ENCODE measurements around the gene AFAP1L1.

The AFAP1L1 gene

GRCh38 chr5:149366169-149366729, 94.6 kb downstream of the AFAP1L1 start:
- Histone ChIP-seq H3K27ac (ENCODE audit: low read depth, low read length) (no peak overlapping the region), H3K4me1 (ENCODE audit: control insufficient read depth, insufficient read depth, low read length) (peaks cover 6% of the 10 kb centered on the region), H3K36me3 (ENCODE audit: control insufficient read depth, insufficient read depth, low read length) (no peaks in the 10 kb centered on the region), H3K9ac (ENCODE audit: low read length) (no peak overlapping the region), H3K4me3 (ENCODE audit: low read length) (no peak overlapping the region), H3K27me3 (ENCODE audit: control insufficient read depth, insufficient read depth, low read length) (no peaks in the 10 kb centered on the region)

DNA sequence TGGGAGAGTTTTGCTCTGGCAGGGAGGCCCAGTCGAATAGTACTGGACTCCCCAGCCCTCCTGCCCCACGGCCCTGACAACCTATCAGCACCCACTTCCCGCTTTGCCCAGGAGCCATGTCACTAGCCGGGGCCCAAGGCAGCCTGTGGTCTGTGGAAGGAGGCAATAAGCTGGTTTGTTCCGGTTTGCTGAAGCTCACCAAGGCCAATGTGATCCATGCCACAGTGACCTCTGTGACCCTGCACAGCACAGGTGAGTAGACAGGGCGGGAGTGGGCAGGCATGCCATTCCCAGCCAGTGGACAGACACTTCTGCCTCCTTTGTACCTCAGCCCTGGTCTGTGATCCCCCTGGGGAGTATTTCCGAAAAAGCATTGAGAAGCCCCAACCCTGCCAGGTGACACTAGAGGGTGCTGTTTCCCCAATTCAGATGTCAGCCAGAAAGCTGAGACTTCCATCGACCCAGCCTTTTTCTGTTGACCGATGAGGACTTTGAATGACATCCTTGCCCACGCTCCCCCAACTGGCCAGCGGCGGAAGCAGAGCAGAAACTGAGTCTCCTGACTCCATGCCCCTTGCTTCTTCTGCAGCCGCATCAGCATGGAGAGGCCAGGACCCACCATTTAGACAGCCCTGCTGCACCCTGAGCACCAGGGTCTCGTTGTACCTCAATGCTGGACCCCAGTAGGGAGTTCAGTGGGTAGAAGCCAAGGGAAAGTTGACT, 95.8 kb downstream of the AFAP1L1 start:
- no peak overlapping the region for H3K9ac ChIP-seq (ENCODE audit: low read length)
- H3K27me3 ChIP-seq (ENCODE audit: control insufficient read depth, insufficient read depth, low read length): no peaks in the 10 kb centered on the region
- peaks cover 14% of the 10 kb centered on the region for H3K4me1 ChIP-seq (ENCODE audit: control insufficient read depth, insufficient read depth, low read length)
- H3K27ac ChIP-seq (ENCODE audit: low read depth, low read length): peak overlapping the region; percentile 70
- H3K36me3 ChIP-seq (ENCODE audit: control insufficient read depth, insufficient read depth, low read length): no peaks in the 10 kb centered on the region
- H3K4me3 ChIP-seq (ENCODE audit: low read length): no peak overlapping the region

DNA sequence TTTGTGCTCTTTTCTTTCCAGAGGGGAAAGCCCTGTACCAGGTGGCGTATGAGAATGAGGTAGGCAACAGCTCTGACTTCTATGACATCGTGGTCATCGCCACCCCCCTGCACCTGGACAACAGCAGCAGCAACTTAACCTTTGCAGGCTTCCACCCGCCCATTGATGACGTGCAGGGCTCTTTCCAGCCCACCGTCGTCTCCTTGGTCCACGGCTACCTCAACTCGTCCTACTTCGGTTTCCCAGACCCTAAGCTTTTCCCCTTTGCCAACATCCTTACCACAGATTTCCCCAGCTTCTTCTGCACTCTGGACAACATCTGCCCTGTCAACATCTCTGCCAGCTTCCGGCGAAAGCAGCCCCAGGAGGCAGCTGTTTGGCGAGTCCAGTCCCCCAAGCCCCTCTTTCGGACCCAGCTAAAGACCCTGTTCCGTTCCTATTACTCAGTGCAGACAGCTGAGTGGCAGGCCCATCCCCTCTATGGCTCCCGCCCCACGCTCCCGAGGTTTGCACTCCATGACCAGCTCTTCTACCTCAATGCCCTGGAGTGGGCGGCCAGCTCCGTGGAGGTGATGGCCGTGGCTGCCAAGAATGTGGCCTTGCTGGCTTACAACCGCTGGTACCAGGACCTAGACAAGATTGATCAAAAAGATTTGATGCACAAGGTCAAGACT, 96.5 kb downstream of the AFAP1L1 start:
- H3K4me3 ChIP-seq (ENCODE audit: low read length): no peak overlapping the region
- H3K36me3 ChIP-seq (ENCODE audit: control insufficient read depth, insufficient read depth, low read length): no peaks in the 10 kb centered on the region
- H3K9ac ChIP-seq (ENCODE audit: low read length): no peak overlapping the region
- peak overlapping the region; percentile 42 for H3K27ac ChIP-seq (ENCODE audit: low read depth, low read length)
- H3K27me3 ChIP-seq (ENCODE audit: control insufficient read depth, insufficient read depth, low read length): no peaks in the 10 kb centered on the region
- peaks cover 14% of the 10 kb centered on the region for H3K4me1 ChIP-seq (ENCODE audit: control insufficient read depth, insufficient read depth, low read length)

GRCh38 chr5:149370878-149371277, 99.2 kb downstream of the AFAP1L1 start:
- Histone ChIP-seq H3K4me3 (ENCODE audit: low read length) (no peak overlapping the region), H3K27ac (ENCODE audit: low read depth, low read length) (no peak overlapping the region), H3K9ac (ENCODE audit: low read length) (no peak overlapping the region)

DNA sequence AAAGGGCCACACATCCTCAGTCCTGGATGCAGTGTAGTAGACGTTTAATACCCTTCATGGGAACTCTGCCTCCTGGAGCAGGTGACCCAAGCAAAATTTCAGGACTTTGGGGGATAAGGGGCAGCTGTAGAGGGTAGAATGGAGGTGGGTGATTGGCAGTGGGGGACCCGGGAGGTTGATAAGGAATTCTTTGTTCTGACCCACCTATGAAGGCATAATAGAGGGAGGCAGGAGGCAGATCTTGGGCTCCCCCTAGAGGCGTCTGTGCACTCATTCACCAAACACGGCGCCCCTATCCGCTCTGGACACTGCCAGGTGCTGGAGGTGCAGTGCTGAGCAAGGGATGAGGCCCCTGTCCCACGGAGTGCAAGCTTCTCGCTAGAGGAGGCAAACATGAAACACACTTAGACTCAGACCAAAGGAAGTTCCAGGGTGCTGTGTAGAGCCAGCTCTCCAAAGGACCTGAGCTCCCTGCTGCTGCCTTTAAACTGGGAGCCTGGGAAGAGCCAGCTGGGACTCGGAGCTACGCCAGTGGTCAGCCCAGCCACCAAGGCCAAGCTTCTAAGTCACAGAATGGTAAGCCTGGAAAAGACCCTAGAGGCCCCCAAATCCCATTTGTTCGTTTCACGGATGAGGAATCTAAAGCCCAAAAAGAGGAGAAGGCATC, 99.8 kb downstream of the AFAP1L1 start:
- Histone ChIP-seq H3K36me3 (ENCODE audit: control insufficient read depth, insufficient read depth, low read length) (no peaks in the 10 kb centered on the region), H3K4me3 (ENCODE audit: low read length) (no peak overlapping the region), H3K27me3 (ENCODE audit: control insufficient read depth, insufficient read depth, low read length) (no peaks in the 10 kb centered on the region), H3K27ac (ENCODE audit: low read depth, low read length) (peak overlapping the region; percentile 38), H3K4me1 (ENCODE audit: control insufficient read depth, insufficient read depth, low read length) (peaks cover 14% of the 10 kb centered on the region), H3K9ac (ENCODE audit: low read length) (no peak overlapping the region)

More at GRCh38 chr5:149370878-149371277, 99.2 kb downstream of the AFAP1L1 start:
- Histone ChIP-seq H3K27me3 (ENCODE audit: control insufficient read depth, insufficient read depth, low read length) (no peaks in the 10 kb centered on the region), H3K4me1 (ENCODE audit: control insufficient read depth, insufficient read depth, low read length) (peaks cover 14% of the 10 kb centered on the region), H3K36me3 (ENCODE audit: control insufficient read depth, insufficient read depth, low read length) (no peaks in the 10 kb centered on the region)

- Histone ChIP-seq H3K36me3 (ENCODE audit: control insufficient read depth, insufficient read depth, low read length) (no peaks in the 10 kb centered on the region), H3K9ac (ENCODE audit: low read length) (no peak overlapping the region), H3K27ac (ENCODE audit: low read depth, low read length) (peak overlapping the region; percentile 38), H3K4me1 (ENCODE audit: control insufficient read depth, insufficient read depth, low read length) (peaks cover 12% of the 10 kb centered on the region), H3K4me3 (ENCODE audit: low read length) (no peak overlapping the region), H3K27me3 (ENCODE audit: control insufficient read depth, insufficient read depth, low read length) (no peaks in the 10 kb centered on the region)
These were observed 100.6 kb downstream of the AFAP1L1 start for GRCh38 chr5:149372076-149372795.

- H3K27ac ChIP-seq (ENCODE audit: low read depth, low read length): peak overlapping the region; percentile 38
These were observed 101.3 kb downstream of the AFAP1L1 start for GRCh38 chr5:149372932-149373331.

GRCh38 chr5:149374303-149374702, 102.6 kb downstream of the AFAP1L1 start:
- H3K36me3 ChIP-seq (ENCODE audit: control insufficient read depth, insufficient read depth, low read length): no peaks in the 10 kb centered on the region
- H3K27me3 ChIP-seq (ENCODE audit: control insufficient read depth, insufficient read depth, low read length): no peaks in the 10 kb centered on the region
- peaks cover 18% of the 10 kb centered on the region for H3K4me1 ChIP-seq (ENCODE audit: control insufficient read depth, insufficient read depth, low read length)
- no peak overlapping the region for H3K9ac ChIP-seq (ENCODE audit: low read length)
- no peak overlapping the region for H3K4me3 ChIP-seq (ENCODE audit: low read length)
- no peak overlapping the region for H3K27ac ChIP-seq (ENCODE audit: low read depth, low read length)

More at GRCh38 chr5:149372932-149373331, 101.3 kb downstream of the AFAP1L1 start:
- no peak overlapping the region for H3K9ac ChIP-seq (ENCODE audit: low read length)
- H3K4me3 ChIP-seq (ENCODE audit: low read length): no peak overlapping the region
- no peaks in the 10 kb centered on the region for H3K27me3 ChIP-seq (ENCODE audit: control insufficient read depth, insufficient read depth, low read length)
- H3K4me1 ChIP-seq (ENCODE audit: control insufficient read depth, insufficient read depth, low read length): peaks cover 10% of the 10 kb centered on the region
- no peaks in the 10 kb centered on the region for H3K36me3 ChIP-seq (ENCODE audit: control insufficient read depth, insufficient read depth, low read length)

DNA sequence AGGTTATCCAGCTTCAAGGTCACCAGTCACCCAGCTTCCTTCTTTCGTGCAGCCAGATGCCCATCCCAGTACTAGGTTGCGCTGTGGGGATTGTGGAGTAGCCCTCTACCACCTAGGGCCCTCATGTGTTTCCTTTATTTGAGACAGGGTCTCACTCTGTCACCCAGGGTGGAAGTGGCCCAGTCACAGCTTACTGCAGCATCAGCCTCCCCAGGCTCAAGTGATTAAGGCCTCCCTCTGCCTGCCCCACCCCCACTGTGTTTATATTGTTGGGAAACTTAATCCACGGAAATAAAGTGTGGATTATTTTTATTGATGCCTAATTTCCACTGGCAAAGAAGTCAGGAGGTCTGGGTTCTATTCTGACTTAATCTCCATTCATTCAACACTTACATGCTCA, 103.1 kb downstream of the AFAP1L1 start:
- Histone ChIP-seq H3K4me1 (ENCODE audit: control insufficient read depth, insufficient read depth, low read length) (peaks cover 23% of the 10 kb centered on the region), H3K27ac (ENCODE audit: low read depth, low read length) (no peak overlapping the region)

DNA sequence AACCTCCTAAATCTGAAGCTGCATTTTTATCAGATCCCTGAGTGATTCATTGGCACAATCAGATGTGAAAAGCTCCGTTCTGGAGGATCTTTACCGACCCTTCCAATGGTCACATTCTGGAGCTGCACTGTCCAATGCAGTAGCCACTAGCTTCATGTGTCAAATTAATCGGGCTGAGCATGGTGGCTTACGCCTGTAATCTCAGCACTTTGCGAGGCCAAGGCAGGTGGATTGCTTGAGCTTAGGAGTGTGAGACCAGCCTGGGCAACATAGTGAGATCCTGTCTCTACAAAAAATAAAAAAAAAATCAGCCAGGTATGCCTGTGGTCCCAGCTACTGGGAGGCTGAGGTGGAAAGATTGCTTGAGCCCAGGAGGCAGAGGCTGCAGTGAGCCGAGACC, 103.8 kb downstream of the AFAP1L1 start:
- H3K36me3 ChIP-seq (ENCODE audit: control insufficient read depth, insufficient read depth, low read length): no peaks in the 10 kb centered on the region
- H3K27ac ChIP-seq (ENCODE audit: low read depth, low read length): no peak overlapping the region
- H3K4me1 ChIP-seq (ENCODE audit: control insufficient read depth, insufficient read depth, low read length): peaks cover 25% of the 10 kb centered on the region
- H3K9ac ChIP-seq (ENCODE audit: low read length): no peak overlapping the region
- no peaks in the 10 kb centered on the region for H3K27me3 ChIP-seq (ENCODE audit: control insufficient read depth, insufficient read depth, low read length)
- H3K4me3 ChIP-seq (ENCODE audit: low read length): no peak overlapping the region

More for the DNA sequence above, 103.1 kb downstream of the AFAP1L1 start:
- H3K27me3 ChIP-seq (ENCODE audit: control insufficient read depth, insufficient read depth, low read length): no peaks in the 10 kb centered on the region
- H3K9ac ChIP-seq (ENCODE audit: low read length): no peak overlapping the region
- no peaks in the 10 kb centered on the region for H3K36me3 ChIP-seq (ENCODE audit: control insufficient read depth, insufficient read depth, low read length)
- H3K4me3 ChIP-seq (ENCODE audit: low read length): no peak overlapping the region

DNA sequence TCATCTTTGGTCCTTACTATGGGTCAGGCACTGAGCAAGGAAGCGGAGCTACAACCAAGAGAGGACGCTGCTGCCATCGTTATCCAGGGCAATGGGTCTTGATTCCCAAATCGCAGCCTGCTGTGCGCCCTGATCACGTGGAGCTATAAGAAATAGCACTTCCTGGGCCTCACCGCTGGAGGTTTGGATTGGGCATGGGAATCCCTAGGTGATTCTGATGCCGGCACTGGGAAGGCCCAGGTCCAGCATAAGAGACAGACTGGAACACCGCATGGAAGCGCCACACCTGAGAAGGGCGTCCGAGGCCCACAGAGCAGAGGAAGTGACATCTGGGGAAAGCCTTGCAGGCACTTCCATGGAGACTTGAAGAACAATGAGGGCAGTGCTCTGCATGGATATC, 104.4 kb downstream of the AFAP1L1 start:
- Histone ChIP-seq H3K27me3 (ENCODE audit: control insufficient read depth, insufficient read depth, low read length) (no peaks in the 10 kb centered on the region), H3K4me1 (ENCODE audit: control insufficient read depth, insufficient read depth, low read length) (peaks cover 26% of the 10 kb centered on the region), H3K27ac (ENCODE audit: low read depth, low read length) (no peak overlapping the region), H3K36me3 (ENCODE audit: control insufficient read depth, insufficient read depth, low read length) (no peaks in the 10 kb centered on the region), H3K4me3 (ENCODE audit: low read length) (no peak overlapping the region), H3K9ac (ENCODE audit: low read length) (no peak overlapping the region)

Measured in rectal smooth muscle tissue (tissue), 1 donor.